ENCODE measurements around the gene ALOX15. TPM values are rescaled to one million over a fixed set of nuclear protein-coding genes. Genes with fewer than 3 reads are reported as not detected.

The ALOX15 gene
- total RNA-seq, 1 experiment from 2014 or later = not detected

GRCh38 chr17:4594931-4595684 is 46.4 kb downstream of the ALOX15 start:
- ChIA-PET POLR2A (ENCODE audit: unreplicated experiment) (no interaction called here), CTCF (no interaction called here)
- H3K4me2 ChIP-seq (ENCODE audit: low read length) = no peak overlapping the region
- no peaks in the 10 kb centered on the region for H3K9me2 ChIP-seq (replicated peaks; ENCODE audit: low read length)
- ATAC-seq (peak; percentile 57), DNase-seq (no peak)
- no peaks in the 10 kb centered on the region for H3K27me3 ChIP-seq (ENCODE audit: low read length)
- H3K9me3 ChIP-seq (ENCODE audit: low read length) = no peaks in the 10 kb centered on the region
- no peaks in the 10 kb centered on the region for H3K79me2 ChIP-seq (ENCODE audit: low read length)
- no peak overlapping the region for H3K27ac ChIP-seq (ENCODE audit: low read length)
- H3K36me3 ChIP-seq (ENCODE audit: low read depth, low read length) = no peaks in the 10 kb centered on the region
- H3K4me3 ChIP-seq (ENCODE audit: low read length) = no peak overlapping the region
- BruUV-seq (replicated peaks) = no TSS peak
- no peaks in the 10 kb centered on the region for H4K20me1 ChIP-seq (ENCODE audit: low read length)
- TF ChIP-seq, protein P1, sequence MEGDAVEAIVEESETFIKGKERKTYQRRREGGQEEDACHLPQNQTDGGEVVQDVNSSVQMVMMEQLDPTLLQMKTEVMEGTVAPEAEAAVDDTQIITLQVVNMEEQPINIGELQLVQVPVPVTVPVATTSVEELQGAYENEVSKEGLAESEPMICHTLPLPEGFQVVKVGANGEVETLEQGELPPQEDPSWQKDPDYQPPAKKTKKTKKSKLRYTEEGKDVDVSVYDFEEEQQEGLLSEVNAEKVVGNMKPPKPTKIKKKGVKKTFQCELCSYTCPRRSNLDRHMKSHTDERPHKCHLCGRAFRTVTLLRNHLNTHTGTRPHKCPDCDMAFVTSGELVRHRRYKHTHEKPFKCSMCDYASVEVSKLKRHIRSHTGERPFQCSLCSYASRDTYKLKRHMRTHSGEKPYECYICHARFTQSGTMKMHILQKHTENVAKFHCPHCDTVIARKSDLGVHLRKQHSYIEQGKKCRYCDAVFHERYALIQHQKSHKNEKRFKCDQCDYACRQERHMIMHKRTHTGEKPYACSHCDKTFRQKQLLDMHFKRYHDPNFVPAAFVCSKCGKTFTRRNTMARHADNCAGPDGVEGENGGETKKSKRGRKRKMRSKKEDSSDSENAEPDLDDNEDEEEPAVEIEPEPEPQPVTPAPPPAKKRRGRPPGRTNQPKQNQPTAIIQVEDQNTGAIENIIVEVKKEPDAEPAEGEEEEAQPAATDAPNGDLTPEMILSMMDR (conservative IDR thresholded peaks at IDR 0.05; ENCODE audit: low read depth, low read length) = 0 out of 2 replicates have a peak, but pooled peaks have one; percentile 23
- TF ChIP-seq EZH2phosphoT487 (IDR thresholded peaks at IDR 0.05; ENCODE audit: borderline replicate concordance, low read length) = no peak
- H3F3A ChIP-seq (ENCODE audit: low read length, unreplicated experiment) = no peaks in the 10 kb centered on the region
- no peak overlapping the region for H2AFZ ChIP-seq (ENCODE audit: low read length)
- no peaks in the 10 kb centered on the region for H3K4me1 ChIP-seq (ENCODE audit: insufficient read depth, low read length)
- H3K9ac ChIP-seq (ENCODE audit: low read length) = no peak overlapping the region
- intact Hi-C loops (cut with micrococcal nuclease) = no loop called here

GRCh38 chr17:4594406-4594805 is 47.1 kb downstream of the ALOX15 start:
- Histone ChIP-seq H3K36me3 (ENCODE audit: low read depth, low read length) (no peaks in the 10 kb centered on the region), H3K27me3 (ENCODE audit: low read length) (no peaks in the 10 kb centered on the region), H3K9me2 (replicated peaks; ENCODE audit: low read length) (no peaks in the 10 kb centered on the region), H3K4me3 (ENCODE audit: low read length) (no peak overlapping the region), H3K9ac (ENCODE audit: low read length) (no peak overlapping the region), H3K79me2 (ENCODE audit: low read length) (no peaks in the 10 kb centered on the region), H3K4me1 (ENCODE audit: insufficient read depth, low read length) (no peaks in the 10 kb centered on the region), H2AFZ (ENCODE audit: low read length) (no peak overlapping the region), H4K20me1 (ENCODE audit: low read length) (no peaks in the 10 kb centered on the region), H3K4me2 (ENCODE audit: low read length) (no peak overlapping the region), H3F3A (ENCODE audit: low read length, unreplicated experiment) (no peaks in the 10 kb centered on the region), H3K9me3 (ENCODE audit: low read length) (no peaks in the 10 kb centered on the region), H3K27ac (ENCODE audit: low read length) (no peak overlapping the region)
- no TSS peak for BruUV-seq (replicated peaks)
- ChIA-PET CTCF (no interaction called here), POLR2A (ENCODE audit: unreplicated experiment) (no interaction called here)
- DNase-seq (no peak), ATAC-seq (no peak)
- TF ChIP-seq EZH2phosphoT487 (IDR thresholded peaks at IDR 0.05; ENCODE audit: borderline replicate concordance, low read length) (no peak), EZH2 (IDR thresholded peaks at IDR 0.05; ENCODE audit: low read length, unreplicated experiment) (no peak)
- TF ChIP-seq, protein P1 (conservative IDR thresholded peaks at IDR 0.05; ENCODE audit: low read depth, low read length) = no peak
- intact Hi-C loops (cut with micrococcal nuclease) = no loop called here

DNA sequence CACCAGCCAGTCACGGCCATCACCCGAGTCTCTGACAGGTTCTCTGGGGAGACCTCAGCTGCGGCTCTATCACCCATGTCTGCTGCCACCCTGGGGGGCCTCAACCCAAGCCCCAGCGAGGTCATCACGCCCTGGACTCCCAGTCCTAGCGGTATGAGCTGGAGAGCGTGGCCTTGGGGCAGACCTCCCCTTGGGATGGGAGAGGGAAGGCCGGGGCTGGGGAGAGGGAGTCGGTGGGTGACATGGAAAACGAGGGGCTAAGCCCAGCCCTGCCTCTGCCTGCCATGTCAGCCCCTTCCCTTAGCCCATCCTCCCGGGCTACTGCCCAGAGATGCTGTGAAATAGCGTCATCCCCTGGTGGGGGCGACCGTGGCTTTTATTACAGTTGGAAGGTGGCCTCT is 48.5 kb downstream of the ALOX15 start:
- no peak overlapping the region for H3K27ac ChIP-seq (ENCODE audit: low read length)
- no peaks in the 10 kb centered on the region for H3K9me3 ChIP-seq (ENCODE audit: low read length)
- H3K9ac ChIP-seq (ENCODE audit: low read length) = no peak overlapping the region
- BruUV-seq (replicated peaks) = no TSS peak
- no peak overlapping the region for H2AFZ ChIP-seq (ENCODE audit: low read length)
- no peaks in the 10 kb centered on the region for H3K36me3 ChIP-seq (ENCODE audit: low read depth, low read length)
- H3K9me2 ChIP-seq (replicated peaks; ENCODE audit: low read length) = no peaks in the 10 kb centered on the region
- ChIA-PET POLR2A (ENCODE audit: unreplicated experiment) (no interaction called here), CTCF (no interaction called here)
- H3K79me2 ChIP-seq (ENCODE audit: low read length) = no peaks in the 10 kb centered on the region
- H3K4me2 ChIP-seq (ENCODE audit: low read length) = no peak overlapping the region
- H3K4me1 ChIP-seq (ENCODE audit: insufficient read depth, low read length) = no peaks in the 10 kb centered on the region
- no peaks in the 10 kb centered on the region for H3K27me3 ChIP-seq (ENCODE audit: low read length)
- no peaks in the 10 kb centered on the region for H3F3A ChIP-seq (ENCODE audit: low read length, unreplicated experiment)
- intact Hi-C loops (cut with micrococcal nuclease) = no loop called here
- DNase-seq (no peak), ATAC-seq (no peak)
- H3K4me3 ChIP-seq (ENCODE audit: low read length) = no peak overlapping the region
- no peak for TF ChIP-seq EZH2 (IDR thresholded peaks at IDR 0.05; ENCODE audit: low read length, unreplicated experiment)
- TF ChIP-seq EZH2phosphoT487 (IDR thresholded peaks at IDR 0.05; ENCODE audit: borderline replicate concordance, low read length) = no peak
- TF ChIP-seq, protein P1 (conservative IDR thresholded peaks at IDR 0.05; ENCODE audit: low read depth, low read length) = no peak
- H4K20me1 ChIP-seq (ENCODE audit: low read length) = no peaks in the 10 kb centered on the region

Data from PC-3 (cell line).